ENCODE results near the gene SUMO1. TPM values are rescaled to one million over a fixed set of nuclear protein-coding genes. Genes with fewer than 3 reads are reported as not detected.

SUMO1 gene
- total and polyA plus RNA-seq, 2 experiments from 2014 or later = 153 to 158 TPM

DNA sequence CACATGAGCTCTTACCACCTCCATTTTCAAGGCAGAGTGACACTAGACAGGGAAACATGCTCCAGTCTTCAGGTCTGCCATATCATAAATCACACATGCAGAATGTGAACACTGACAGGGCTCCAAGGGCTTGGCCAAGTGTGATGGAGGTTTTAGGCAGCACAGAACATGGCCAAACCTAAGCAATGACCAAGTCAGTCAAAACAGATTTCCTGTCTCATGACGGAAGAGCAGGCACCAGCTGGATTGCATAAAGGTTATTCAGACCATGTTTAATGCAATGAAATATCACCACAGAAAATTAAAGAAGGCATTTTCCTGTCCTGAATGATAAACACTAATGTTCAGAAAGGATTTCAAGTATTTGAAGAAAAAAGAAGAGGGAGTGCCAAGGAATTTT is 72.5 kb downstream of the SUMO1 start:
- Histone ChIP-seq H3K27me3 (peaks cover 14% of the 10 kb centered on the region), H2AFZ (no peak overlapping the region), H3K36me3 (replicated peaks; ENCODE audit: insufficient read depth, low read depth) (no peaks in the 10 kb centered on the region), H3K4me1 (ENCODE audit: insufficient read depth) (peaks cover 15% of the 10 kb centered on the region), H3K27ac (no peak overlapping the region), H3K79me2 (no peaks in the 10 kb centered on the region), H4K20me1 (ENCODE audit: insufficient read depth, poor library complexity, severe bottlenecking) (no peaks in the 10 kb centered on the region), H3K9me3 (ENCODE audit: low read depth) (no peaks in the 10 kb centered on the region), H3K9me2 (replicated peaks; ENCODE audit: insufficient read depth) (no peaks in the 10 kb centered on the region), H3K4me3 (no peak overlapping the region), H3K4me2 (no peak overlapping the region)
- TF ChIP-seq EZH2phosphoT487 (IDR thresholded peaks at IDR 0.05; ENCODE audit: low read depth, severe bottlenecking, unreplicated experiment) = no peak
- TF ChIP-seq CTCF (IDR thresholded peaks at IDR 0.05; ENCODE audit: poor library complexity) = no peak
- no peak for TF ChIP-seq EZH2 (IDR thresholded peaks at IDR 0.05; ENCODE audit: borderline replicate concordance)
- no peak for DNase-seq (ENCODE audit: low spot score)
- WGBS (ENCODE audit: low lambda C conversion rate, missing lambda C conversion rate) = 56% methylated on average over 1 of the region's 1 CpG

DNA sequence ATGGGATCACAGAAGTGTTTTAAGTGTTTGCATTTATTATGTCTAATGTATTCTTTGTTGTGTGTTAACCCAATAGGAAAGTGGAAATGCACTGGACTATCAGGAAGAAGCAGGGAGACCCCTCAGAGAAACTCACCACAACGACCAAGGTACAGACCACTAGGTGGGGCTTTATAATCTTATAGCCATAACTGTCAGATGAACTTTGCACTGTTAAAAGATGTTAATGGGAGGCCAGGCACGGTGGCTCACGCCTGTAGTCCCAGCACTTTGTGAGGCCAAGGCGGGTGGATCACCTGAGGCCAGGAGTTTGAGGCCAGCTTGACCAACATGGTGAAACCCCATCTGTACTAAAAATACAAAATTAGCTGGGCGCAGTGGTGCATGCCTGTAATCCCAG is 73.2 kb downstream of the SUMO1 start:
- H3K79me2 ChIP-seq = no peaks in the 10 kb centered on the region
- WGBS (ENCODE audit: low lambda C conversion rate, missing lambda C conversion rate) = 64% methylated on average over 5 of the region's 5 CpGs
- peak overlapping the region; percentile 34 for H3K27ac ChIP-seq
- peaks cover 8% of the 10 kb centered on the region for H3K27me3 ChIP-seq
- H3K9me3 ChIP-seq (ENCODE audit: low read depth) = no peaks in the 10 kb centered on the region
- H3K36me3 ChIP-seq (replicated peaks; ENCODE audit: insufficient read depth, low read depth) = no peaks in the 10 kb centered on the region
- H3K4me3 ChIP-seq = no peak overlapping the region
- no peak overlapping the region for H2AFZ ChIP-seq
- peaks cover 17% of the 10 kb centered on the region for H3K4me1 ChIP-seq (ENCODE audit: insufficient read depth)
- no peaks in the 10 kb centered on the region for H4K20me1 ChIP-seq (ENCODE audit: insufficient read depth, poor library complexity, severe bottlenecking)
- no peak for DNase-seq (ENCODE audit: low spot score)
- H3K4me2 ChIP-seq = no peak overlapping the region
- H3K9me2 ChIP-seq (replicated peaks; ENCODE audit: insufficient read depth) = no peaks in the 10 kb centered on the region
- TF ChIP-seq EZH2 (IDR thresholded peaks at IDR 0.05; ENCODE audit: borderline replicate concordance) (no peak), CTCF (IDR thresholded peaks at IDR 0.05; ENCODE audit: poor library complexity) (no peak), EZH2phosphoT487 (IDR thresholded peaks at IDR 0.05; ENCODE audit: low read depth, severe bottlenecking, unreplicated experiment) (no peak)

DNA sequence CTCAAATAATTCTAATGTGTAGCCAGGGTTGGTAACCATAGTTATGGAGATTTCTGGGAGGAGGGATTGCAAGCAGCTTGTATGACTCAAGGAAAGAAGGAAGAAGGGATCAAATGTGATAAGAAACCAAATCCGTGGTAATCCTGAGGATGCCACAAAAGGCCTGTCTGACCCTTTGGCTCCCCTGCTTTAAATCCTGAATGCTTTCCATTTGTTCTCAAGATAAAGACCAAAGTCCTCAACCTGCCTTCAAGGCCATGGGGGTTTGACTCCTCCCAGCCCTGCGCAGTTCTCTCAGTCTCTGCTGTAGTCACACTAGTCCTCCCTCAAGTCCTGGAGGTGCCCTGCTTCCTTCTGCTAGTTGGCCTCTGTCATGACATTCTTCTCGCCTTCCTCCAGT is 74.0 kb downstream of the SUMO1 start:
- Histone ChIP-seq H3K79me2 (no peaks in the 10 kb centered on the region), H3K36me3 (replicated peaks; ENCODE audit: insufficient read depth, low read depth) (no peaks in the 10 kb centered on the region), H3K4me1 (ENCODE audit: insufficient read depth) (peaks cover 17% of the 10 kb centered on the region), H2AFZ (no peak overlapping the region), H3K9me3 (ENCODE audit: low read depth) (no peaks in the 10 kb centered on the region), H3K27ac (peak overlapping the region; percentile 34), H3K27me3 (peaks cover 5% of the 10 kb centered on the region), H3K4me3 (no peak overlapping the region), H3K4me2 (no peak overlapping the region), H3K9me2 (replicated peaks; ENCODE audit: insufficient read depth) (no peaks in the 10 kb centered on the region), H4K20me1 (ENCODE audit: insufficient read depth, poor library complexity, severe bottlenecking) (no peaks in the 10 kb centered on the region)
- TF ChIP-seq EZH2 (IDR thresholded peaks at IDR 0.05; ENCODE audit: borderline replicate concordance) (no peak), CTCF (IDR thresholded peaks at IDR 0.05; ENCODE audit: poor library complexity) (no peak), EZH2phosphoT487 (IDR thresholded peaks at IDR 0.05; ENCODE audit: low read depth, severe bottlenecking, unreplicated experiment) (no peak)
- WGBS (ENCODE audit: low lambda C conversion rate, missing lambda C conversion rate) = 44% methylated on average over 3 of the region's 3 CpGs
- peak; percentile 38 for DNase-seq (ENCODE audit: low spot score)

All from hepatocyte (in vitro differentiated cells).